ENCODE results near the gene COA1. TPM values are rescaled to one million over a fixed set of nuclear protein-coding genes. Genes with fewer than 3 reads are reported as not detected.

Gene COA1
- total RNA-seq, 1 donor from 2014 or later = 16.3 TPM

- peaks cover 9 to 26% of the 10 kb centered on the region in 2 donors for H3K4me1 ChIP-seq
- H3K9me3 ChIP-seq = no peaks in the 10 kb centered on the region
- intact Hi-C loops (cut with DNase I) = no loop called here
- no peak for TF ChIP-seq CTCF (IDR thresholded peaks at IDR 0.05)
- peaks cover 7 to 15% of the 10 kb centered on the region in 2 donors for H3K36me3 ChIP-seq
- no peak overlapping the region for H3K4me3 ChIP-seq
- no peaks in the 10 kb centered on the region for H3K27me3 ChIP-seq
- no peak for DNase-seq (ENCODE audit: low spot score in 2 of 2)
- H3K27ac ChIP-seq = peak overlapping the region in 1 of 2 donors; percentile 16
These were observed 109.9 kb downstream of the COA1 start for GRCh38 chr7:43619213-43620012.

DNA sequence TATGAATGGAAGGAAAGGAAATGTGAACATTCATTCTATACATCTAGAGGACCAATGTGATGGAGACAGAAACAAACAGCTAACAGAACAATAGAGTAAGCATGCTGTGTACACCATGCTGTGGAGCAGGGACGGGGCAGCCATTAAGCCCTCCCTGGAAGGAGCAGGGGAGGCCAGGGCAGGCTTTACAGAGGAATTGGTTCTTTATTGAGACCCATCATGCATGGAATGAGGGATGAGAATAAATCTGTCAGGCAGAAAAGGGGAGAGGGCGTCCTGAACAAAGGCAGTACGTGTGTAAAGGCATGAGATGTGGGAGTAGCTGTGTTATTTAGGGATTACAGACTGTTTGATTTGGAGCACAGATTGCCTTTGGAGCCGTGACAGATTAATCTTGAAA is 111.2 kb downstream of the COA1 start:
- H3K27ac ChIP-seq = peak overlapping the region; percentile 67
- intact Hi-C loops (cut with DNase I) = no loop called here
- no peak overlapping the region for H3K4me3 ChIP-seq
- H3K9me3 ChIP-seq = no peaks in the 10 kb centered on the region
- TF ChIP-seq CTCF (IDR thresholded peaks at IDR 0.05) = no peak
- no peak for DNase-seq (ENCODE audit: low spot score in 2 of 2)
- peaks cover 9 to 28% of the 10 kb centered on the region in 2 donors for H3K4me1 ChIP-seq
- H3K27me3 ChIP-seq = no peaks in the 10 kb centered on the region
- H3K36me3 ChIP-seq = peaks cover 7 to 11% of the 10 kb centered on the region in 2 donors

DNA sequence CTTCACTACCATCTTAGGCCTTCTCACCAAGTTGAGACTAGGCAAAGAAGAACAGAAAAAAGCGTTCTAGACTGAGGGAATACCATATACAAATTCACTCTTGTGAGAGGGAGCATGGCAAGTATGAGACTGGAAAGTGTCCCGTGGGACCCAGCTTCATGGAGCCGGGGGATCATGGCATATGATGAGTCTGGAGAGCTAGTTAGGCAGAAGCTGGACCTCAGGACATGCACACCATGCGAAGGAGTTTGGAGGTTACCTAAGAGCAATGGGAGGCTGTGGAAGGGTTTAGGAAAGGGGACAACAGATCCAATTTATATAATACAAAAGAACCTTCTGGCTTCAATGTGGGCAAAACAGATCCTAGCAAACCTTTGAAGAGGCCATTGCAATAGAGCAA is 112.3 kb downstream of the COA1 start:
- Histone ChIP-seq H3K36me3 (peaks cover 7 to 11% of the 10 kb centered on the region in 2 donors), H3K27me3 (no peaks in the 10 kb centered on the region)

DNA sequence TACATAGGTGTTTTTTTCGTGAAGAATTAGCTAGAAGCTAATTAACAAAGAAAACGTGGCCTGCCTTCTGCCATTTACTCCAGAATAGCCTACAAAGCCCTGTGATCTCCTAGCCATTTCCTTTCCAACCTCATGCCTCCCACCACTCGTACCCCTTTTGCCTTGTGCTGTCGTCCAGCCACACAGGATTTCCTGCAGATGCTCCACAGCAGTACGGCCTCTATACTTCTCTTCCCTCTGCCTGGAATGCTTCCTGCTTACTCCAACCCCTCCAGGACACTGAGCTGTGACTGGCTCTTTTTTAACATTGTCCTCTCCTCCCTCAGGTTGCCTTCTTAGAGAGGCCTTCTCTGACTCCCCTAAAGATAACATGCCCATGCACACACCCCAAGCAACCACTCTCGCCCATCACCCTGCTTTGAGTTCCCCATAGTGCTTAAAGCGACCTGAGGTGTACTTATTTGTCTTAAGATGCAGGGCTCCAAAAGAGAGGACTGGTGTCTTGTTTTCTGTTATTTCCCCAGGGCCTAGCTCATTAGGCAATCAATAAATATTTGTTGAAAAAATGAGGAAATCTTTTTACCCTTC is 113.7 kb downstream of the COA1 start:
- H3K9me3 ChIP-seq = no peaks in the 10 kb centered on the region
- peak overlapping the region; percentile 41 to 52 for H3K27ac ChIP-seq
- H3K4me1 ChIP-seq = peaks cover 19 to 43% of the 10 kb centered on the region in 2 donors
- no peak for DNase-seq (ENCODE audit: low spot score in 2 of 2)
- H3K27me3 ChIP-seq = no peaks in the 10 kb centered on the region
- no peak for TF ChIP-seq CTCF (IDR thresholded peaks at IDR 0.05)
- H3K4me3 ChIP-seq = no peak overlapping the region
- H3K36me3 ChIP-seq = peaks cover 7 to 8% of the 10 kb centered on the region in 2 donors
- intact Hi-C loops (cut with DNase I) = no loop called here

More for the DNA sequence above, 112.3 kb downstream of the COA1 start:
- DNase-seq (ENCODE audit: low spot score in 2 of 2) = no peak
- no peak overlapping the region for H3K4me3 ChIP-seq
- intact Hi-C loops (cut with DNase I) = no loop called here
- peaks cover 15 to 33% of the 10 kb centered on the region in 2 donors for H3K4me1 ChIP-seq
- no peaks in the 10 kb centered on the region for H3K9me3 ChIP-seq
- no peak for TF ChIP-seq CTCF (IDR thresholded peaks at IDR 0.05)
- H3K27ac ChIP-seq = peak overlapping the region; percentile 16 to 67

GRCh38 chr7:43612599-43613589 is 116.4 kb downstream of the COA1 start:
- H3K27ac ChIP-seq = peak overlapping the region; percentile 75 to 80
- no peaks in the 10 kb centered on the region for H3K27me3 ChIP-seq
- no peak for DNase-seq (ENCODE audit: low spot score in 2 of 2)
- no peak for TF ChIP-seq CTCF (IDR thresholded peaks at IDR 0.05)
- no peaks in the 10 kb centered on the region for H3K9me3 ChIP-seq
- peaks cover 13 to 37% of the 10 kb centered on the region in 2 donors for H3K4me1 ChIP-seq
- intact Hi-C loops (cut with DNase I) = loop anchor here (5.0 kb wide), 1 partner anchor 34 kb away; no protein-coding TSS in a partner anchor
- peak overlapping the region in 1 of 2 donors; percentile 24 for H3K4me3 ChIP-seq
- H3K36me3 ChIP-seq = peaks cover 12 to 14% of the 10 kb centered on the region in 2 donors
